K562 (cell line): ENCODE results near the gene LYVE1. TPM values are rescaled to one million over a fixed set of nuclear protein-coding genes. Genes with fewer than 3 reads are reported as not detected.

Source experiments
- ATAC-seq: fragments of 200-7000 bp; cut with Tn5 transposase; 3 replicates; pipeline ENCODE4 v1.9.1; 2020; ENCODE audit warnings: moderate library complexity
- BruUV-seq: library from RNA; stranded (reverse); fragments of 400-500 nt; replicated peaks from 2 replicates; lab custom pipeline; 2021; lab: Mats Ljungman, UMichigan
- CTCF ChIA-PET: fragments of 300-600 bp; formaldehyde crosslinking; extraction: SDS; loops from one replicate; lab custom pipeline; 2021; ENCODE audit warnings: low intra/inter-chr PET ratio; lab: Yijun Ruan, JAX
- POLR2A ChIA-PET: fragments of 300-600, 350-650 bp; sonication (Branson Sonifier 250); formaldehyde crosslinking; extraction: SDS; loops from one replicate; lab custom pipeline; 2021; ENCODE audit warnings: antibody characterized with exemption, inconsistent platforms; lab: Yijun Ruan, JAX
- DNase-seq, 4 experiments: peaks; one replicate each; pipeline versions ENCODE4 v3.0.0 to v3.0.0-alpha.2; 2011 to 2018; ENCODE audit warnings: low spot score in 3 of 4, mixed read lengths in 3 of 4; ENCODE audit errors: extremely low read depth in 1 of 4
- FAIRE-seq: peaks from 2 replicates; lab custom pipeline; 2011; peaks lifted over from hg19 to GRCh38; lab: Jason Lieb, UNC
- H2AFZ ChIP-seq: 2 replicates; pipeline ENCODE4 v1.6.0; 2011; ENCODE audit warnings: low read depth, low read length, control low read depth, inconsistent platforms
- H3K27ac ChIP-seq: fragments of 200-600 bp; 3 replicates; pipeline ENCODE4 v1.8.0; 2011; ENCODE audit warnings: low read depth, mild to moderate bottlenecking, control low read depth, inconsistent platforms, low read length, moderate library complexity, mixed read lengths; ENCODE audit errors: extremely low read depth
- H3K27me3 ChIP-seq, 2 experiments: fragments of 300-600 bp in 1 of 2; 2 replicates in 1 of 2; 3 replicates in 1 of 2; pipeline versions ENCODE4 v1.6.0 to v1.8.0; 2011; ENCODE audit warnings: inconsistent platforms in 2 of 2, low read length in 2 of 2, mild to moderate bottlenecking in 1 of 2, mixed read lengths in 1 of 2, moderate library complexity in 1 of 2; ENCODE audit not compliant: control insufficient read depth in 2 of 2, insufficient read depth in 2 of 2
- H3K36me3 ChIP-seq: fragments of 300-600 bp; 3 replicates; pipeline ENCODE4 v1.8.0; 2011; ENCODE audit warnings: mild to moderate bottlenecking, low read length, inconsistent platforms; ENCODE audit not compliant: control insufficient read depth, insufficient read depth
- H3K4me1 ChIP-seq, 2 experiments: fragments of 200-600 bp in 1 of 2; replicated peaks in 1 of 2; 2 replicates in 1 of 2; 3 replicates in 1 of 2; pipeline versions ENCODE4 v1.5.1 to v1.8.0; 2011; ENCODE audit warnings: inconsistent platforms in 2 of 2, low read length in 2 of 2, mild to moderate bottlenecking in 1 of 2, mixed read lengths in 1 of 2, moderate library complexity in 1 of 2; ENCODE audit not compliant: control insufficient read depth in 2 of 2, insufficient read depth in 2 of 2
- H3K4me2 ChIP-seq: 2 replicates; pipeline ENCODE4 v1.6.1; 2011; ENCODE audit warnings: low read length, control low read depth, inconsistent platforms, mixed read lengths; ENCODE audit not compliant: insufficient read depth
- H3K4me3 ChIP-seq: fragments of 200-600 bp; sonication (generic), shearing (Covaris generic); 2 replicates; pipeline ENCODE4 v1.5.1; 2016; ENCODE audit warnings: control low read depth, inconsistent platforms
- H3K79me2 ChIP-seq: fragments of 200-600 bp; 3 replicates; pipeline ENCODE4 v1.8.0; 2011; ENCODE audit warnings: low read length, inconsistent platforms; ENCODE audit not compliant: control insufficient read depth, insufficient read depth
- H3K9ac ChIP-seq, 2 experiments: 2 replicates each; pipeline versions ENCODE4 v1.6.0 to v1.6.1; 2011; ENCODE audit warnings: low read depth in 2 of 2, low read length in 2 of 2, control low read depth in 1 of 2, inconsistent platforms in 1 of 2, mild to moderate bottlenecking in 1 of 2, mixed read lengths in 1 of 2; ENCODE audit not compliant: insufficient read depth in 1 of 2
- H3K9me1 ChIP-seq: one replicate; pipeline ENCODE4 v1.6.0; 2011; ENCODE audit warnings: inconsistent platforms, mild to moderate bottlenecking, low read length, moderate library complexity; ENCODE audit not compliant: control insufficient read depth, insufficient read depth
- H3K9me3 ChIP-seq: replicated peaks from 2 replicates; pipeline ENCODE4 v1.5.1; 2011; ENCODE audit warnings: low read depth, low read length, inconsistent platforms; ENCODE audit not compliant: control insufficient read depth, insufficient read depth
- H4K20me1 ChIP-seq: replicated peaks from 2 replicates; pipeline ENCODE4 v1.6.1; 2011; ENCODE audit warnings: low read length, inconsistent platforms, mixed read lengths; ENCODE audit not compliant: control insufficient read depth, insufficient read depth
- ASH1L ChIP-seq: fragments of 450-650 bp; IDR thresholded peaks from 2 replicates; pipeline ENCODE4 v1.6.1; 2018; ENCODE audit warnings: borderline replicate concordance, mild to moderate bottlenecking, low read depth; ENCODE audit not compliant: partially characterized antibody
- BCL6 ChIP-seq: fragments of 250-450 bp; sonication (Bioruptor Pico); IDR thresholded peaks from 2 replicates; pipeline ENCODE4 v1.4.0; 2020
- CBX3 ChIP-seq, 2 experiments: IDR thresholded peaks; 1 replicate in 1 of 2; 2 replicates in 1 of 2; pipeline ENCODE4 v1.6.1; 2012; ENCODE audit warnings: inconsistent platforms in 2 of 2, low read length in 2 of 2, borderline replicate concordance in 1 of 2, control low read depth in 1 of 2
- E2F6 ChIP-seq, 2 experiments: IDR thresholded peaks; 2 replicates each; pipeline ENCODE4 v1.6.1; 2011; ENCODE audit warnings: borderline replicate concordance in 1 of 2, control low read depth in 1 of 2, low read depth in 1 of 2, low read length in 1 of 2, mild to moderate bottlenecking in 1 of 2, mixed read lengths in 1 of 2, moderate library complexity in 1 of 2; ENCODE audit not compliant: insufficient read depth in 1 of 2, insufficient read length in 1 of 2, poor library complexity in 1 of 2, severe bottlenecking in 1 of 2; ENCODE audit errors: extremely low read depth in 1 of 2
- ELF2 ChIP-seq: fragments of 250-450 bp; sonication (Bioruptor Pico); IDR thresholded peaks from 2 replicates; pipeline ENCODE4 v1.5.0; 2021; ENCODE audit warnings: mild to moderate bottlenecking
- NEUROD1 ChIP-seq: fragments of 150-350 bp; IDR thresholded peaks from 2 replicates; pipeline ENCODE4 v1.6.1; 2014; ENCODE audit warnings: borderline replicate concordance, low read length, low read depth; ENCODE audit not compliant: partially characterized antibody
- NR1H2 ChIP-seq: sonication (generic); formaldehyde crosslinking; IDR thresholded peaks from 2 replicates; pipeline ENCODE4 v1.4.0; 2020; ENCODE audit warnings: mild to moderate bottlenecking, missing genetic modification reagents
- PHF8 ChIP-seq: fragments of 200-600 bp; sonication (generic); IDR thresholded peaks from 2 replicates; pipeline ENCODE4 v1.6.1; 2012; ENCODE audit warnings: mixed run types, mild to moderate bottlenecking, inconsistent platforms, low read length, moderate library complexity, borderline replicate concordance
- SETDB1 ChIP-seq: IDR thresholded peaks from one replicate; pipeline ENCODE4 v1.6.1; 2012; ENCODE audit warnings: low read length, control low read depth, inconsistent platforms
- SIRT6 ChIP-seq: IDR thresholded peaks from one replicate; pipeline ENCODE4 v1.6.1; 2012; ENCODE audit warnings: low read depth, mild to moderate bottlenecking, control low read depth, inconsistent platforms, low read length, moderate library complexity
- SMARCC2 ChIP-seq: fragments of 450-650 bp; IDR thresholded peaks from 2 replicates; pipeline ENCODE4 v1.6.1; 2017; ENCODE audit warnings: antibody characterized with exemption, moderate library complexity, mild to moderate bottlenecking, low read depth
- TBP ChIP-seq: optimal IDR thresholded peaks from 2 replicates; pipeline ENCODE3; 2011; ENCODE audit warnings: low read depth, low read length, improper control_type of control experiment
- ZBTB17 ChIP-seq: fragments of 450-650 bp; formaldehyde crosslinking; IDR thresholded peaks from 2 replicates; pipeline ENCODE4 v1.4.0; 2020; ENCODE audit warnings: mild to moderate bottlenecking
- ZNF184 ChIP-seq: sonication (generic); formaldehyde crosslinking; IDR thresholded peaks from 2 replicates; pipeline ENCODE4 v1.5.0; 2020; ENCODE audit warnings: missing genetic modification reagents
- in situ Hi-C: fragments of 300-500 bp; cut with MboI; formaldehyde crosslinking; loops from 4 replicates; pipeline ENCODE4 v1.15.0; 2018; ENCODE audit warnings: inconsistent platforms, mixed read lengths
- intact Hi-C: fragments of 100-400 bp; cut with micrococcal nuclease; formaldehyde crosslinking; loops from 2 replicates; pipeline ENCODE4 v1.14.2; 2022
- polyA plus RNA-seq, 8 experiments: library from polyadenylated mRNA; depleted of rRNA in 4 of 8; stranded (reverse) in 5 of 8; unstranded in 3 of 8; fragments of >200 nt; fragmentation: Nextera tagmentation in 2 of 8; fragmentation: Illumina TruSeq in 1 of 8; extraction: Ambion mirVana in 2 of 8; extraction: Trizol in 1 of 8; gene quantifications; 2 replicates each; pipeline versions ENCODE4 v1.2.1 to v1.2.3, GENCODE V29; 2011 to 2014; ENCODE audit warnings: inconsistent platforms in 1 of 8, missing spikeins in 1 of 8
- total RNA-seq, 7 experiments: library from RNA; depleted of rRNA in 6 of 7; stranded (reverse); fragments of >200 nt in 6 of 7; fragmentation: Illumina TruSeq in 2 of 7; extraction: Trizol in 2 of 7; gene quantifications; 2 replicates each; pipeline versions ENCODE4 v1.2.1 to v1.2.3, GENCODE V29; 2011 to 2021; ENCODE audit warnings: low replicate concordance in 1 of 7
- TF ChIP-seq, protein P1 (sequence below): IDR thresholded peaks from 2 replicates; pipeline ENCODE4 v1.6.1; 2011; ENCODE audit not compliant: insufficient read length; ENCODE audit errors: extremely low read depth
- TF ChIP-seq, protein P2 (sequence below): sonication (generic); formaldehyde crosslinking; IDR thresholded peaks from 2 replicates; pipeline ENCODE4 v1.8.0; 2023; ENCODE audit warnings: mild to moderate bottlenecking, missing genetic modification reagents

LYVE1 gene
- total and polyA plus RNA-seq, 9 of the 15 experiments (the other 6 are each of a cell fraction or from before 2014, with no cell fraction given), result 0.06 to 1.1 (median 0.14) TPM; not detected in 1

DNA sequence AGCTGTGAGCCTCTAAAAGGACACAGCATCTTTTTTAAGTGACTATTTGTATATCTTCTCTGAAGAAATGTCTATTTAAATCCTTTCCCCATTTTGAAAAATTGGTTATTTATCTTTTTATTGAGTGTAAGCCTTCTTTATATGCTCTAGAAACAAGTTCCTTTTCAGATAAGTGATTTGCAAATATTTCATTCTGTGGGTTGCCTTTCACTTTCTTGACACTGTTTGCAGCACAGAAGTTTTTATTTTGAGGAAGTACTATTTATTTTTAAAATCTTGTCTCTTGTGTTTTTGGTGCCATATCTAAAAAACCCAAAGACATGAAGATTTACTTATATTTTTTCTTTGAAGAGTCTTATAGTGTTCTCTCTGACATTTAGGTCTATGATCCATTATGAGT lies 40.1 kb upstream of the LYVE1 start:
- in situ Hi-C loops (no loop called here), intact Hi-C loops (no loop called here)
- FAIRE-seq (no peak), ATAC-seq (no peak), DNase-seq (no peak)
- Histone ChIP-seq H4K20me1 (no peaks in the 10 kb centered on the region), H3K9ac (no peak overlapping the region), H3K4me2 (no peak overlapping the region), H2AFZ (no peak overlapping the region), H3K79me2 (no peaks in the 10 kb centered on the region), H3K27ac (no peak overlapping the region), H3K4me3 (no peak overlapping the region), H3K36me3 (no peaks in the 10 kb centered on the region), H3K27me3 (no peaks in the 10 kb centered on the region; a peak in 2 of 5 replicates), H3K9me3 (no peaks in the 10 kb centered on the region), H3K9me1 (no peaks in the 10 kb centered on the region), H3K4me1 (peaks cover 6 to 12% of the 10 kb centered on the region in 2 experiments; a peak in 4 of 5 replicates)
- CTCF ChIA-PET, result no interaction called here
- BruUV-seq, result no TSS peak
- TF ChIP-seq ELF2, result no peak
- no peak for TF ChIP-seq PHF8
- TF ChIP-seq NEUROD1, result no peak
- no peak for TF ChIP-seq SMARCC2
- TF ChIP-seq ZNF184 (CRISPR knock-in tag), result no peak
- TF ChIP-seq, protein P1, sequence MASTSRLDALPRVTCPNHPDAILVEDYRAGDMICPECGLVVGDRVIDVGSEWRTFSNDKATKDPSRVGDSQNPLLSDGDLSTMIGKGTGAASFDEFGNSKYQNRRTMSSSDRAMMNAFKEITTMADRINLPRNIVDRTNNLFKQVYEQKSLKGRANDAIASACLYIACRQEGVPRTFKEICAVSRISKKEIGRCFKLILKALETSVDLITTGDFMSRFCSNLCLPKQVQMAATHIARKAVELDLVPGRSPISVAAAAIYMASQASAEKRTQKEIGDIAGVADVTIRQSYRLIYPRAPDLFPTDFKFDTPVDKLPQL, result no peak
- TF ChIP-seq TBP, result no peak
- TF ChIP-seq NR1H2 (CRISPR knock-in tag), result no peak
- no peak for TF ChIP-seq ASH1L
- TF ChIP-seq CBX3 (IDR thresholded peaks at IDR 0.05; ENCODE audit: borderline replicate concordance in 1 of 2, low read length in 2 of 2), result no peak
- TF ChIP-seq ZBTB17 (CRISPR knock-in tag), result no peak
- no peak for TF ChIP-seq E2F6 (IDR thresholded peaks at IDR 0.05; ENCODE audit: borderline replicate concordance in 1 of 2, extremely low read depth in 1 of 2, insufficient read depth in 1 of 2, insufficient read length in 1 of 2, low read depth in 1 of 2, low read length in 1 of 2, poor library complexity in 1 of 2, severe bottlenecking in 1 of 2)
- TF ChIP-seq BCL6 (CRISPR knock-in tag), result no peak
- TF ChIP-seq SETDB1, result no peak
- no peak for TF ChIP-seq SIRT6
- TF ChIP-seq, protein P2, sequence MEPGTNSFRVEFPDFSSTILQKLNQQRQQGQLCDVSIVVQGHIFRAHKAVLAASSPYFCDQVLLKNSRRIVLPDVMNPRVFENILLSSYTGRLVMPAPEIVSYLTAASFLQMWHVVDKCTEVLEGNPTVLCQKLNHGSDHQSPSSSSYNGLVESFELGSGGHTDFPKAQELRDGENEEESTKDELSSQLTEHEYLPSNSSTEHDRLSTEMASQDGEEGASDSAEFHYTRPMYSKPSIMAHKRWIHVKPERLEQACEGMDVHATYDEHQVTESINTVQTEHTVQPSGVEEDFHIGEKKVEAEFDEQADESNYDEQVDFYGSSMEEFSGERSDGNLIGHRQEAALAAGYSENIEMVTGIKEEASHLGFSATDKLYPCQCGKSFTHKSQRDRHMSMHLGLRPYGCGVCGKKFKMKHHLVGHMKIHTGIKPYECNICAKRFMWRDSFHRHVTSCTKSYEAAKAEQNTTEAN (CRISPR knock-in tag), result no peak
- POLR2A ChIA-PET, result interaction anchor here (0.6 kb wide), 1 partner anchor 14 kb away, joined by 3 read pairs; no protein-coding TSS in a partner anchor
